Activated CD4-positive, alpha-beta memory T cell treated with anti-CD3 and anti-CD28 coated beads for 36 hours (primary cell): ENCODE measurements around the gene ATP6V0A4. TPM values are rescaled to one million over a fixed set of nuclear protein-coding genes. Genes with fewer than 3 reads are reported as not detected.
A peak's percentile ranks its signal among the peaks of the same experiment; 100 is the strongest.
"Not testable (repeated sequence)": the region's sequence is repeated elsewhere in the genome, so short reads cannot be mapped to it uniquely, and the experiment has no call there.

ENCODE experiments used
- CTCF ChIA-PET: fragments of 350-600 bp; sonication (Branson Sonifier 250); formaldehyde crosslinking; loops from one replicate; lab custom pipeline; 2021; ENCODE audit warnings: antibody characterized with exemption, inconsistent platforms; lab: Charles Lee
- POLR2A ChIA-PET: fragments of 350-600 bp; sonication (Branson Sonifier 250); formaldehyde crosslinking; loops from one replicate; lab custom pipeline; 2021; ENCODE audit warnings: antibody characterized with exemption; lab: Charles Lee
- DNase-seq: peaks from one replicate; pipeline ENCODE4 v3.0.0-alpha.2; 2020
- H3K27ac Mint-ChIP-seq: one replicate; pipeline ENCODE4 v1.8.0; 2021; ENCODE audit warnings: mixed read lengths
- H3K27me3 Mint-ChIP-seq: one replicate; pipeline ENCODE4 v1.8.0; 2021; ENCODE audit warnings: mixed read lengths
- H3K36me3 Mint-ChIP-seq: one replicate; pipeline ENCODE4 v1.8.0; 2021; ENCODE audit warnings: mixed read lengths
- H3K4me1 Mint-ChIP-seq: one replicate; pipeline ENCODE4 v1.8.0; 2021; ENCODE audit warnings: low read depth, mixed read lengths
- H3K4me3 Mint-ChIP-seq: one replicate; pipeline ENCODE4 v1.8.0; 2021; ENCODE audit warnings: mild to moderate bottlenecking, mixed read lengths
- H3K9me3 Mint-ChIP-seq: one replicate; pipeline ENCODE4 v1.8.0; 2021; ENCODE audit warnings: mixed read lengths
- intact Hi-C: fragments of 100-400 bp; cut with micrococcal nuclease; formaldehyde crosslinking; loops from one replicate; pipeline ENCODE4 v1.15.1; 2023
- total RNA-seq, 2 experiments: library from RNA; stranded (reverse); gene quantifications; one replicate each; pipeline ENCODE4 v1.2.3, GENCODE V29; 2021

The ATP6V0A4 gene
- total RNA-seq, 2 experiments from 2014 or later = 1.7 TPM

GRCh38 chr7:138691178-138691577 lies 106.8 kb downstream of the ATP6V0A4 start:
- Mint-ChIP-seq H3K4me1 (no peaks in the 10 kb centered on the region), H3K4me3 (no peak overlapping the region)
- CTCF ChIA-PET = no interaction called here

DNA sequence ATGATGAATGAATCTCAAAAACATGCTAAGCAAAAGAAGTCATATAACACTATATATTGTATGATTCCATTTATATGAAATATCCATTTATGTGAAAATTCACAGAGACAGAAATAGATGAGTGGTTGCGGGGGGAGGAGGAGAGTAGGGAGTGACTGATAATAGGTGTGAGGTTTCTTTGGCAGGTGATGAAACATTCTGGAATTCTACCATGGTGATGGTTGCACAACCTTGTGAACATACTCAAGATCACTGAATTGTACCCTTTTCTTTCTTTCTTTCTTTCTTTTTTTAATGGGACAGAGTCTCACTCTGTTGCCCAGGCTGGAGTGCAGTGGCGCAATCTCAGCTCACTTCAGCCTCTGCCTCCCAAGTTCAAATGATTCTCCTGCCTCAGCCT lies 107.5 kb downstream of the ATP6V0A4 start:
- Mint-ChIP-seq H3K27me3 (peaks cover 5% of the 10 kb centered on the region), H3K27ac (no peak overlapping the region), H3K4me3 (no peak overlapping the region), H3K36me3 (no peaks in the 10 kb centered on the region), H3K9me3 (no peaks in the 10 kb centered on the region), H3K4me1 (no peaks in the 10 kb centered on the region)
- no peak for DNase-seq
- ChIA-PET POLR2A (no interaction called here), CTCF (no interaction called here)
- intact Hi-C loops = no loop called here

More at GRCh38 chr7:138691178-138691577, 106.8 kb downstream of the ATP6V0A4 start:
- POLR2A ChIA-PET = no interaction called here
- Mint-ChIP-seq H3K36me3 (no peaks in the 10 kb centered on the region), H3K9me3 (no peaks in the 10 kb centered on the region), H3K27me3 (peaks cover 5% of the 10 kb centered on the region), H3K27ac (no peak overlapping the region)
- intact Hi-C loops = no loop called here
- no peak for DNase-seq

- intact Hi-C loops, DNase-seq, H3K4me1 Mint-ChIP-seq, H3K27ac Mint-ChIP-seq, H3K36me3 Mint-ChIP-seq, H3K9me3 Mint-ChIP-seq, CTCF ChIA-PET, H3K4me3 Mint-ChIP-seq, POLR2A ChIA-PET, H3K27me3 Mint-ChIP-seq: not testable (repeated sequence)
Observed at GRCh38 chr7:138688037-138688436, 110.0 kb downstream of the ATP6V0A4 start.

DNA sequence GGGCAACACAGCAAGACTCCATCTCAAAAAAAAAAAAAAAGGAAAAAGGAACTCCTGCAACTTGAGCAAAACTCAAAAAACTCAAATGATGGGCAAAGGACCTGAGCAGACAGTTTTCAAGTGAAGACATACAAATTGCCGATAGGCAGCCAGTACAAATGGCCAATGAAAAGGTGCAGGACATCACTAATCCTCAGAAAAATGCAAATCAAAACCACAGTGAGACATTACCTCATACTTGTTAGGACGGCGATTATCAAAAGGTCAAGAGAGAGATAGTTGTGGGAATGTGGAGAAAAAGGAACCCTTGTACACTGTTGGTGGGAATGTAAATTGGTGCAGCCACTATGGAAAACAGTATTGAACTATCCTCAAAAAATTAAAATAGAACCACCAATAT lies 113.7 kb downstream of the ATP6V0A4 start:
- CTCF ChIA-PET = no interaction called here
- intact Hi-C loops = no loop called here
- Mint-ChIP-seq H3K4me1 (no peaks in the 10 kb centered on the region), H3K27ac (no peak overlapping the region), H3K36me3 (no peaks in the 10 kb centered on the region), H3K27me3 (peaks cover 9% of the 10 kb centered on the region), H3K9me3 (no peaks in the 10 kb centered on the region), H3K4me3 (no peak overlapping the region)
- POLR2A ChIA-PET = no interaction called here
- no peak for DNase-seq

- Mint-ChIP-seq H3K4me1 (no peaks in the 10 kb centered on the region), H3K27me3 (peaks cover 4% of the 10 kb centered on the region), H3K4me3 (no peak overlapping the region), H3K9me3 (no peaks in the 10 kb centered on the region), H3K36me3 (no peaks in the 10 kb centered on the region), H3K27ac (no peak overlapping the region)
- ChIA-PET POLR2A (no interaction called here), CTCF (no interaction called here)
- no peak for DNase-seq
- intact Hi-C loops = no loop called here
Observed at GRCh38 chr7:138679793-138680192, 118.2 kb downstream of the ATP6V0A4 start.

DNA sequence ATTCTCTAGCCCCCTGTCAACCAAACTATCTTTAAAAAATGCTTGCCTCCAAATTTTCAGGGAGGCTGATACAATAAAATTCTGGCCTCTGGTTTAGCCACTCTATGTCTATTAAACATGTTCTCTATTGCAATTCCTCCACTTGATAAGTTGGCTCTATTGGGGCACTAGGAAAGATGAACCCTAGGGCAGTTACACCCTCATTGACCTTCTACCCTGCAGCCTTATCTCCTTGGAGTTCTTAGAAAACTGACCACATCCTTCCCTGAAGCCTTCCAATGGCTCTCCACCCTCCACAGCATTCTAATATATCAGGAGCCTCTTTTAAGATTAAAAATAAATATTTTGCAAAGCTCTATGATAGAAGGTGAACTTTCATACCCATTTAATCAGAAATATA lies 127.4 kb downstream of the ATP6V0A4 start:
- H3K27me3 Mint-ChIP-seq = peaks cover 21% of the 10 kb centered on the region
- no peak overlapping the region for H3K4me3 Mint-ChIP-seq
- H3K27ac Mint-ChIP-seq = no peak overlapping the region
- no peaks in the 10 kb centered on the region for H3K9me3 Mint-ChIP-seq
- POLR2A ChIA-PET = no interaction called here
- CTCF ChIA-PET = no interaction called here
- no peaks in the 10 kb centered on the region for H3K36me3 Mint-ChIP-seq
- H3K4me1 Mint-ChIP-seq = peaks cover 11% of the 10 kb centered on the region
- intact Hi-C loops = no loop called here
- no peak for DNase-seq

DNA sequence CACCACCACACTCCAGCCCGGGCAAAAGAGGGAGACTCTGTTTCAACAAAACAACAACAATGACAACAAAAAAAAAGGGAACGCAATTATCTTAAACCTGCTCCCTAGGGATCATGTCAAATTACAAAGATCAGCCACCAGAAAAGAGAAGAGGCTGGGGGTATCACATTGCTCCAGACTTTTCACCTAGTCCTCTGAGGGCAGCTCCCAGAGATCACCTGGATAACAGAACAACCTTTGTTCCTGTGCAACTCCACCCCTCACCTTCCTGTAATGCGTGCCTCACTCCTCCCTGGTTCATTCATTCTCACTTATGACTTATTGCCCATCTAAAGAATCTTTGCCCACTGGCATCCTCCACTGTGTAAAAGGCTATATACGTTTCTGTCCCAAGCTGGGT lies 128.6 kb downstream of the ATP6V0A4 start:
- Mint-ChIP-seq H3K27me3 (peaks cover 29% of the 10 kb centered on the region), H3K27ac (no peak overlapping the region), H3K9me3 (no peaks in the 10 kb centered on the region), H3K36me3 (no peaks in the 10 kb centered on the region), H3K4me1 (peaks cover 13% of the 10 kb centered on the region), H3K4me3 (no peak overlapping the region)
- ChIA-PET POLR2A (no interaction called here), CTCF (no interaction called here)
- intact Hi-C loops = loop anchor here (10.0 kb wide), 1 partner anchor 45 kb away; no protein-coding TSS in a partner anchor
- no peak for DNase-seq

- Mint-ChIP-seq H3K27me3 (peaks cover 33% of the 10 kb centered on the region), H3K4me1 (peaks cover 13% of the 10 kb centered on the region), H3K4me3 (no peak overlapping the region), H3K36me3 (no peaks in the 10 kb centered on the region), H3K9me3 (no peaks in the 10 kb centered on the region), H3K27ac (no peak overlapping the region)
- intact Hi-C loops = loop anchor here (10.0 kb wide), 1 partner anchor 46 kb away; no protein-coding TSS in a partner anchor
- no peak for DNase-seq
- POLR2A ChIA-PET = no interaction called here
- CTCF ChIA-PET = no interaction called here
Observed at GRCh38 chr7:138668946-138669345, 129.1 kb downstream of the ATP6V0A4 start.

- DNase-seq = no peak
Observed at GRCh38 chr7:138668229-138668596, 129.8 kb downstream of the ATP6V0A4 start.

DNA sequence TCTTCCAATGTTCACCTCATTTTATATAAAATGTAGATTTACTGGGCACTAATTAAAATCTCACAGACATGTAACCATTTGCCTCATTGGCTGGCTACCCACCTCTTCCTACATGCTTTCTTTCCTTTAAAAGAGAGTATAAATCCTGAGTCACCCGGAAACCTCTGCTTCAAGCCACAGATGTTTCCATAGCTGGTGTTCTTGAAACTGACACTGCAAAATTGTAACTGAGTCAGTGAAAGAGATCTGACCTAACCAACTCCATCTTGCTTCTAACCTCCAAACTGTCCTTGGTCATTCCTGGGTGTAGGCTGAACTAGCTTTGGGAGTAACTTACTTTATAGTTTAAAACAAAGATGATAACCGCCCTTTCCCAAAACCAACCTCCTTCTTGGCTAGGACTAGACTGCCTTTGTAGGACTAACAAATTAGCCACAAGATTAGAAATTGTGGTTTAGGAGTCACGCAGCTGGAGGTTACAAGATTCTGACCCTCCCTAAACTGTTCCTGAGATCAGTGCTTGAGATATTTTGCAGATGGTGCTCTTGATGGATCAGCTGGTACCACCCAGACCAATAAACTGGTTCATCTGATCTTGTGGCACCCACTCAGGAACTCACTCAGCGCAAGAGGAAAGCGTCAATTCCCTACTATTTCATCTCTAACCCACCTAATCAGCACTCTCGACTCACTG lies 130.3 kb downstream of the ATP6V0A4 start:
- H3K27ac Mint-ChIP-seq = no peak overlapping the region
- intact Hi-C loops = loop anchor here (10.0 kb wide), 1 partner anchor 47 kb away; no protein-coding TSS in a partner anchor
- CTCF ChIA-PET = interaction anchor here (1.1 kb wide), 1 partner anchor 71 kb away, joined by 3 read pairs; no protein-coding TSS in a partner anchor
- no peaks in the 10 kb centered on the region for H3K9me3 Mint-ChIP-seq
- peaks cover 13% of the 10 kb centered on the region for H3K4me1 Mint-ChIP-seq
- H3K4me3 Mint-ChIP-seq = no peak overlapping the region
- peaks cover 45% of the 10 kb centered on the region for H3K27me3 Mint-ChIP-seq
- peak; percentile 48 for DNase-seq
- H3K36me3 Mint-ChIP-seq = no peaks in the 10 kb centered on the region
- POLR2A ChIA-PET = no interaction called here

More at GRCh38 chr7:138668229-138668596, 129.8 kb downstream of the ATP6V0A4 start:
- Mint-ChIP-seq H3K27me3 (peaks cover 41% of the 10 kb centered on the region), H3K27ac (no peak overlapping the region), H3K4me1 (peaks cover 13% of the 10 kb centered on the region), H3K9me3 (no peaks in the 10 kb centered on the region), H3K4me3 (no peak overlapping the region), H3K36me3 (no peaks in the 10 kb centered on the region)
- ChIA-PET POLR2A (no interaction called here), CTCF (interaction anchor here (1.1 kb wide), 1 partner anchor 71 kb away, joined by 3 read pairs; no protein-coding TSS in a partner anchor)
- intact Hi-C loops = loop anchor here (10.0 kb wide), 1 partner anchor 47 kb away; no protein-coding TSS in a partner anchor

- Mint-ChIP-seq H3K4me1 (peaks cover 13% of the 10 kb centered on the region), H3K27me3 (peaks cover 52% of the 10 kb centered on the region), H3K9me3 (no peaks in the 10 kb centered on the region), H3K36me3 (no peaks in the 10 kb centered on the region), H3K27ac (no peak overlapping the region), H3K4me3 (no peak overlapping the region)
- CTCF ChIA-PET = no interaction called here
- no peak for DNase-seq
- intact Hi-C loops = loop anchor here (10.0 kb wide), 1 partner anchor 48 kb away; no protein-coding TSS in a partner anchor
- POLR2A ChIA-PET = no interaction called here
Observed at GRCh38 chr7:138666385-138666784, 131.6 kb downstream of the ATP6V0A4 start.

GRCh38 chr7:138665669-138666140 lies 132.3 kb downstream of the ATP6V0A4 start:
- ChIA-PET POLR2A (no interaction called here), CTCF (no interaction called here)
- H3K4me1 Mint-ChIP-seq = peaks cover 13% of the 10 kb centered on the region
- H3K4me3 Mint-ChIP-seq = no peak overlapping the region
- H3K27me3 Mint-ChIP-seq = peaks cover 52% of the 10 kb centered on the region
- no peaks in the 10 kb centered on the region for H3K9me3 Mint-ChIP-seq
- H3K36me3 Mint-ChIP-seq = no peaks in the 10 kb centered on the region
- H3K27ac Mint-ChIP-seq = no peak overlapping the region
- DNase-seq = no peak
- intact Hi-C loops = loop anchor here (10.0 kb wide), 1 partner anchor 49 kb away; no protein-coding TSS in a partner anchor
